Activated naive CD8-positive, alpha-beta T cell treated with anti-CD3 and anti-CD28 coated beads, Interleukin-2, amount 50 U/mL, for 16 hours (primary cell): ENCODE results near the gene BNC2.

Experiments used
- DNase-seq: peaks from one replicate; pipeline ENCODE4 v3.0.0-alpha.2; 2020; ENCODE audit warnings: low read depth, low spot score

The BNC2 gene

GRCh38 chr9:16417749-16418148 lies 452.7 kb downstream of the BNC2 start:
- no peak for DNase-seq

- no peak for DNase-seq
Measured at GRCh38 chr9:16417161-16417560, 453.3 kb downstream of the BNC2 start.

GRCh38 chr9:16414451-16414850 lies 456.0 kb downstream of the BNC2 start:
- no peak for DNase-seq

- DNase-seq: no peak
Measured at GRCh38 chr9:16413509-16414016, 456.9 kb downstream of the BNC2 start.

GRCh38 chr9:16412740-16413139 lies 457.7 kb downstream of the BNC2 start:
- DNase-seq: no peak

GRCh38 chr9:16411311-16411710 lies 459.2 kb downstream of the BNC2 start:
- no peak for DNase-seq

- DNase-seq: no peak
Measured at GRCh38 chr9:16410601-16411280, 459.7 kb downstream of the BNC2 start.

GRCh38 chr9:16407617-16408016 lies 462.9 kb downstream of the BNC2 start:
- DNase-seq: no peak

GRCh38 chr9:16406526-16407225 lies 463.8 kb downstream of the BNC2 start:
- DNase-seq: no peak

- no peak for DNase-seq
Measured at GRCh38 chr9:16405421-16405820, 465.0 kb downstream of the BNC2 start.

GRCh38 chr9:16401701-16402100 lies 468.8 kb downstream of the BNC2 start:
- DNase-seq: no peak

GRCh38 chr9:16398691-16399090 lies 471.8 kb downstream of the BNC2 start:
- no peak for DNase-seq

GRCh38 chr9:16396389-16396788 lies 474.1 kb downstream of the BNC2 start:
- DNase-seq: no peak

GRCh38 chr9:16391369-16391768 lies 479.1 kb downstream of the BNC2 start:
- no peak for DNase-seq

- no peak for DNase-seq
Measured at GRCh38 chr9:16387382-16387781, 483.1 kb downstream of the BNC2 start.

- no peak for DNase-seq
Measured at GRCh38 chr9:16386827-16387077, 483.7 kb downstream of the BNC2 start.

- DNase-seq: no peak
Measured at GRCh38 chr9:16386007-16386826, 484.3 kb downstream of the BNC2 start.

GRCh38 chr9:16385590-16385989 lies 484.9 kb downstream of the BNC2 start:
- DNase-seq: no peak

- DNase-seq: no peak
Measured at GRCh38 chr9:16384993-16385392, 485.5 kb downstream of the BNC2 start.

GRCh38 chr9:16377311-16377710 lies 493.2 kb downstream of the BNC2 start:
- no peak for DNase-seq

- DNase-seq: no peak
Measured at GRCh38 chr9:16371306-16371705, 499.2 kb downstream of the BNC2 start.

GRCh38 chr9:16370647-16371046 lies 499.8 kb downstream of the BNC2 start:
- no peak for DNase-seq

GRCh38 chr9:16369427-16369826 lies 501.0 kb downstream of the BNC2 start:
- DNase-seq: no peak
